Right ventricle myocardium inferior (tissue), 1 donor: ENCODE results near the gene MMS22L. TPM values are rescaled to one million over a fixed set of nuclear protein-coding genes. Genes with fewer than 3 reads are reported as not detected.

Experiments used
- ATAC-seq: fragments of 200-7000 bp; cut with Tn5 transposase; one replicate; pipeline ENCODE4 v1.9.1; 2020; ENCODE audit warnings: mild to moderate bottlenecking, moderate library complexity
- DNase-seq: peaks from one replicate; pipeline ENCODE4 v3.0.0; 2021; ENCODE audit errors: missing footprints
- intact Hi-C: fragments of 100-400 bp; cut with DNase I; formaldehyde crosslinking; loops from one replicate; pipeline ENCODE4 v1.11.0; 2022
- total RNA-seq: library from RNA; stranded (reverse); fragmentation: NEBNext Ultra II Directional; extraction: Animal tissue kit (Norgen Biotek cat#: 25700); gene quantifications from one replicate; pipeline ENCODE4 v1.2.1, GENCODE V29; 2021
- donor health status: DM: no; HTN: yes; CAD: no; lungs with severe emphysema.

Gene MMS22L
- total RNA-seq, 1 donor from 2014 or later = 1.9 TPM

- no peak for ATAC-seq
Observed at GRCh38 chr6:97275804-97276203, 7.2 kb downstream of the MMS22L start.

GRCh38 chr6:97269821-97270220 lies 13.2 kb downstream of the MMS22L start:
- intact Hi-C loops = no loop called here
- no peak for ATAC-seq
- no peak for DNase-seq

More at GRCh38 chr6:97275804-97276203, 7.2 kb downstream of the MMS22L start:
- intact Hi-C loops = no loop called here
- DNase-seq = no peak

- intact Hi-C loops = no loop called here
- no peak for ATAC-seq
- DNase-seq = no peak
Observed at GRCh38 chr6:97262676-97263075, 20.3 kb downstream of the MMS22L start.

DNA sequence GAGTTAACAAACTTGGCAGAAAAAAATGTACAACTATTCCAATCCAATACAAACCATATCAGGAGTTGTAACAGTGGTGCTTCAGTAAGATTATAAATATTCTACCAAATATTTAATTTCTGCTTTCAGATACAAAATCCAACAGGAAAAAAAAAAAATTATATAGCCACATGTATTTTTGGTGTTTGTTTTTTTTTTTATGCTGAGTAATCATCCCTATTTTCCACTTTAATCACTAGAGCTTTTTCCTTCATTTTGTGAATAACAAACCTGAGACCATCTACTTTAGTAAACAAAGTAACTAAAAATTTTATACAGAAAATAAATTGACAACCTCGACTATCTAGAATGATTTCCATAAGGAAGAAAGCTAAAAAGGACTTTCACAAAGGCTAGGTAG lies 36.2 kb downstream of the MMS22L start:
- no peak for ATAC-seq

GRCh38 chr6:97240222-97240621 lies 42.8 kb downstream of the MMS22L start:
- DNase-seq = no peak
- intact Hi-C loops = no loop called here
- no peak for ATAC-seq

More for the DNA sequence above, 36.2 kb downstream of the MMS22L start:
- DNase-seq = no peak
- intact Hi-C loops = no loop called here

GRCh38 chr6:97231911-97232310 lies 51.1 kb downstream of the MMS22L start:
- no peak for DNase-seq
- no peak for ATAC-seq
- intact Hi-C loops = no loop called here

GRCh38 chr6:97222903-97223302 lies 60.1 kb downstream of the MMS22L start:
- no peak for ATAC-seq
- DNase-seq = no peak
- intact Hi-C loops = no loop called here

DNA sequence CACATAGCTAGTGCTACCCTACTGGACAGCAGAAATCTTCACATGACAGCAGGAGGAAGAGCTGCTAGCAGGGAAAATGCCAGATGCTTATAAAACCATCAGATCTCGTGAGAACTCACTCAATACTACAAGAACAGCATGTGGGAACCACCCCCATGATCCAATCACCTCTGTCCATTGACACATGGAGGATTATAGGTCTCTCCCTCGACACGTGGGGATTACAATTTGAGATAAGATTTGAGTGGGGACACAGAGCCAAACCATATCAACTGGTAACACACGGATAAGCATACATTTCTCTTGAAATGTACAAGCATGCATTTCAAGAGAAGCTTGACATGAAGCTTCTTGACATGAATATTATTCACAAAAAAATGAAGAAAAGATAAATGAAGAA lies 64.1 kb downstream of the MMS22L start:
- DNase-seq (no peak), ATAC-seq (no peak)
- intact Hi-C loops = no loop called here

- peak; percentile 37 for ATAC-seq
- intact Hi-C loops = no loop called here
- DNase-seq = no peak
Observed at GRCh38 chr6:97215157-97215769, 67.8 kb downstream of the MMS22L start.

GRCh38 chr6:97214671-97215070 lies 68.3 kb downstream of the MMS22L start:
- ATAC-seq (no peak), DNase-seq (no peak)
- intact Hi-C loops = no loop called here

DNA sequence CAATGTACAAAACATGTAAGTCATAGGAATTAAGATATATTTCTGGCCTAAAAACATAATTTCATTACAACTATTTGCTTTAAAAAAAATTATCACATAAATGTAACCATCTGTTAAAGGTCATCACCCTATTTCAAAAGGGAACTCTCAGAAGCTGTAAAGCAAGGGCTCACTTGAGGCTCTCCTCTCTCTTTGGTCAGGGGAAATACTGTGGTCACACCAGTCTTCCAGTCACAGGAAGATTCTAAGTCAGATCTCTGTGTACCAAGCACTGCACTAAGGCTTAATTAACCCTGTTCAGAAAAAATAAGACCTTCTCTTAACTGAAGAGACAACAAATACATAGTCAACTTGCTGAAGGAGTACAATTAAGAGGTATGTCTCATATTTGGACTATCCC lies 75.6 kb downstream of the MMS22L start:
- DNase-seq (no peak), ATAC-seq (no peak)
- intact Hi-C loops = no loop called here

DNA sequence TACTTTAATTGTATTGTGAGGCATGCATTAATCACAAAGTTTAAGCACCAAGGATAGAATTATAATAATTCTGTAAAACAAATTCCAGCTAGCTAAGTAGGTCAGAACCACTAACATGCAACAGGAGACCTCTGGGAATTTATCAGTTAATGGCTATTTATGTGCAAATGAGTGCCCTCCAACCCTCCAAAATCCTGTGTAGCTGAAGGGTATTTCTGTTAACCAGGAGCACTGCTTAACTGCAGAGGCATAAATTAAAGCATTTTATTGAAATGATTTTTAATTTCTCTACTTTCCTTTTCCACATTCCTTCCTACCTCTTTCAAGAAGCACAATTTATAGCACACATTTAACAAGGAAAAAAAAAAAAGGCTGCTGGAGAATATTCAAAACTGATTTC lies 77.0 kb downstream of the MMS22L start:
- ATAC-seq = no peak
- intact Hi-C loops = no loop called here
- no peak for DNase-seq

- no peak for ATAC-seq
- intact Hi-C loops = no loop called here
- no peak for DNase-seq
Observed at GRCh38 chr6:97203343-97203742, 79.7 kb downstream of the MMS22L start.

DNA sequence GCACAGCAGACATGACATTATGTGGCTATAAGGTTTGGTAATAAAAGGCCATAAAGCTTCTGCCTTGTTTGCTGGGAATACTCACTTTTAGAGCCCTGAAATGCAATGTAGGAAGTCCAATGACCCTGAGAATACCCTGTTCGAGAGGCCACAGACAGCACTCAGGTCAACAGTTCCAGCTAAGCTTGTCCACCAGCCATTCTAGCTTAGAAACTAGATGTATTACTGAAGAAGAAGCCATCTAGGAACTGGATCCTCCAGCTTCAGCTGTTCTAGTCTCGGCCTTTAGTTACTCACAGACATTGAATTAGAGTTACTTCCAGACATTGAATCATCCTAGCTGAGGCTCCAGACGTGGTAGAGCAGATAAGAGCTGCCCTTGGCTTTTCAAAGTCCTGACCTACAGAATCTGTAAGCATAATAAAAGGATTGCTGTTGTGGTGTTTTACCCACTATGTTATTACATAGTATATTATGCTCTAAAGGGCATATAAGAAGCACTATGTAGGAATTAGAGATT lies 84.9 kb downstream of the MMS22L start:
- DNase-seq (no peak), ATAC-seq (no peak)
- intact Hi-C loops = no loop called here

GRCh38 chr6:97195117-97195516 lies 87.9 kb downstream of the MMS22L start:
- intact Hi-C loops = no loop called here
- ATAC-seq (no peak), DNase-seq (no peak)

DNA sequence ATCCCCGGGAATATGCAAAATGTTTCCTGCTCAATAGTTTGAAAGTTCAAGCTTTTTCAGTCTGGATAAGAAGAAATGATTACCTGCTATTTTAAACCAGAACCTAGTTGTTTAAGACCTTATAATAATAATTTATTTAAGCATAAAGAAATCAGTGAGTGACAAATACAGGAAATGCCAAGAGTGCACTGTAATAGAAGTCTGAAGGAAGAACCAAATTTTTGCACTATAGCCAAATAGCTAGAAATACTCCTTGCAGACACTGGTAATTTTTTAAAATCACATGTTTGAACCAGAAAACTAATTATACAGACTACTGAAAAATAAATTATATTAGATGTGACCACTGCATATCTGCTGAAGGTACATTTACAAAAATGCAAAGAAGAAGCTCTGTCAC lies 93.2 kb downstream of the MMS22L start:
- no peak for ATAC-seq
- intact Hi-C loops = no loop called here

DNA sequence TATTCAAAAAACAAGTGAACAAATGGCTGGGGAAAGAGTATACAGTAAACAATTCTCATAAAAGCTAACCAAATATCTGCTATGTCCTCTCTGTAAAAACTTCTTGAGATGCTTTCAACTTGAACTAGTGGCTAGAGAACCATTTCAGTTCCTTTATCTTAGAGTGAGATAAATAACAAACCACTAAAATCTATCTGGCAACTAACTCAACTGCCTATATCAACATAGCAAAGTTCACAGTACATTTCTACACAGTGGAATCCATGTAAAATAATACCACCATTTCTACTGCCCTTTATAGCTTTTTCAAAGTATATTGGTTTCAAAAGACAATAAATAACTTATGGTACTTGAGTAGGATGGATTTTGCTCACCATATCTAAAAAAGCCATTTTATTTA lies 95.1 kb downstream of the MMS22L start:
- no peak for ATAC-seq
- intact Hi-C loops = no loop called here
- DNase-seq = no peak

More for the DNA sequence above, 93.2 kb downstream of the MMS22L start:
- DNase-seq = no peak

GRCh38 chr6:97186416-97186999 lies 96.5 kb downstream of the MMS22L start:
- DNase-seq = no peak
- no peak for ATAC-seq
- intact Hi-C loops = loop anchor here (1.0 kb wide), 1 partner anchor 208 kb away; no protein-coding TSS in a partner anchor

GRCh38 chr6:97177905-97178304 lies 105.1 kb downstream of the MMS22L start:
- ATAC-seq = no peak
- intact Hi-C loops = no loop called here
- no peak for DNase-seq

GRCh38 chr6:97176468-97176867 lies 106.5 kb downstream of the MMS22L start:
- intact Hi-C loops = no loop called here
- no peak for ATAC-seq
- DNase-seq = no peak

GRCh38 chr6:97175806-97176205 lies 107.2 kb downstream of the MMS22L start:
- intact Hi-C loops = no loop called here
- DNase-seq (no peak), ATAC-seq (no peak)
